HG02759 (cell line): ENCODE data around the gene CLIC2.
A peak's percentile ranks its signal among the peaks of the same experiment; 100 is the strongest.

Source experiments
- ATAC-seq: cut with Tn5 transposase; IDR thresholded peaks from one replicate; pipeline ENCODE4 v1.9.1; 2021; ENCODE audit warnings: mild to moderate bottlenecking, moderate library complexity; ENCODE audit not compliant: unreplicated experiment

The CLIC2 gene

DNA sequence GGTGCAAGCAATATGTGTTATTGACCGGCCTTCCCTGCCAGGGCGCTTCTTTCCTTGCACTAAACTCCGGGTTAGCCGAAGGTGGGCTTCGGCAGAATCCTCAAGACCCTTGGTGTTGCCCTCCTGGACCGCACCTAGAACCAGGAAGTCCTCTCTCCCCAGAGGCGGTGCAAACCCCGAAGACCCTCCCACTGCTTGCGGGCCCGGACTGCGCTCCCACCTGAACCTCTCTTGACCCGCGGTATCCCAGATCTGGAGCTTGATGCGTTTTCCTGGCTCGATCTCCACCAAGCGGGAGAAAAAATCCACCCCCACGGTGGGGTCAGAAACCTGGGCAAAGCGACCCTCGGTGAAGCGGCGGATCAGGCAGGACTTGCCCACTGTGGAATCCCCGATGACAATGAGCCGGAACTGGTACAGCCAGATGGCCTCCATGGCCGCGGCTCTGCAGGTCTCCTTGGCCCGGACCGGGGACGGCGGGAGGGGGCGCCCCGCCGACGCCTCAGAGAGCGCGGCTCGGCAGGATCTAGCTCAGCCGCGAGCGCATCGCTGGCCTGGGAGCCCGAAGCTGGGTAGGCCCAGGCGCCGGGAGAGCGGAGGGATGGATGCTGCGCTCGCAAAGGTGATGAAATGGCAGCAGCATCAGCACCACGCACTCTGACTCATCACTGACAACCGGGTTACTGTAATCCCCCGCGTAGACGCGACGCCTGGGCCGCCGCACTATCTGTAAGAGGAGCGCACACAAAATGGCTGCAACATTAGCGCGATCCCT is 70.4 kb downstream of the CLIC2 start, which contains the start of gene RAB39B:
RAB39B (minus strand) TSS at position 638 of the 775 bp plus-strand sequence; CDS start at position 435, 203 bp downstream.
- ATAC-seq = peak; percentile 92

DNA sequence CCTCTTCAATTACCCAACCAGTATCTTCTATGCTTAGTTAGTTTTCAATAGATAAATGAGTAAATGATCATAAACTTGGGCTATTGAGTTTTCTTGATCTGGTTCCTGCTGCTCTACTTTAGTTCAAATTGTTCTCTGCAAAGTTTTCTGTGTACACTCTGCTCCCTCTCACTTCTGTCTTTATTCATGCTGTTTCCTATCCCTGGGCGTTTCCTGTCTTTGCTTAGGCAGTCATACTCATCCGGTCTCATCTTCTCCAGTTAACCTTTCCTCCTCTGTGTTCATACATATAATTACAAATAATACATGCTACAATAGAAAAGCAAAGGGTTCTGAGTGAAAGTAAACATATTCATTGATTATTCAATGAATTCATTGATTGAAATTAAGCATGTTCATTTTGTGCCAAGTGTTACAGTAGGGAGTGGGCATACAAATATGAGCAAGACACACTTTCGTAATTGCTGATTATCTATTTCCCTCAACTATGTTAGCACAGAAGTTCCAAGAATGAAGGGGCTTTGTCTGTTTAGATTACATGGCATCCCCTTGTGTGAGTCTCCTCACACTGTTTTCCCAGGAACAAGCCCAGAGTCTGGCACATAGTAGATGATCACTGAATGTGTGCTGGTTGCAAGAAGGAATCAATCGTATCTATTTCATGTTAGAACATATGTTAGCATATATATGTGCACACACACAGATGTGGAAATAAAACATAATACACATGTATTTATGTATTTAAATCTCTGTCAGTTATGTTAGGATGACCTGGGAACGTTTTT is 71.3 kb downstream of the CLIC2 start:
- no peak for ATAC-seq

GRCh38 chrX:155259752-155260151 is 74.7 kb downstream of the CLIC2 start:
- ATAC-seq = no peak

DNA sequence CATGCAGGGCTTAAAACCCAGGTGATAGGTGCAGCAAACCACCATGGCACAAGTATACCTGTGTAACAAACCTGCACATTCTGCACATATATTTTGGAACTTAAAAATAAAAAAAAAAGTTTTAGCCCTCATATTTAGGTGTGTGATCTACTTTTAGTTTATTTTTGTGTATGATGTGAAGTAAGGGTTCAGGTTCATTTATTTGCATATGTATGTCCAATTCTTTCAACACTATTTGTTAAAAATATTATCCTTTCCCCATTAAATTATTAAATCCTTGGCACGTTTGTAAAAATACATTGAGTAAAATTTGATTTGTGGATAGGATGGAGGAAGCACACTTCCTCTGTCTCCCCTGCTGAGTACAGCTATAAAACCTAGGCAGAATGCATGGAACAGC is 83.0 kb downstream of the CLIC2 start:
- ATAC-seq = no peak

GRCh38 chrX:155247497-155247896 is 86.9 kb downstream of the CLIC2 start:
- ATAC-seq = no peak

DNA sequence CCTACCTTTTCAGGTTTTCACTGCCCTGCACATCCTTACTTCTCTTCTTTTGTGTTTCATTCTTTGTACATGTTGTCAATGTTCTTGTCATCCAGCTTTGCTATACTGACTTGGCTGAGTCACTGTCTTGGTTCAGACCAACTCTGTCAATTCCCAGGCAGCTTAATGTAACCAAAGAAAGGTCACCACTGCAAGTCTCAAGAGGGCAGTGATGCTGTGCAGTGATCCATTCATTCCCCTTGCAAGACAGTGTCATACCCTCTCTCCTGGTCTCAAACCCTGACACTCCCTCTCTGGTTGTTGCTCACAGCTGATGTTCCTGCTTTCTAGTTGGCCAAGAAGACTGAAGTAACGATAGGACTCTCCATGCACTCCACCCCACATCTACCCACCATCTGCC is 87.7 kb downstream of the CLIC2 start:
- ATAC-seq = no peak

- no peak for ATAC-seq
These were observed 92.1 kb downstream of the CLIC2 start for GRCh38 chrX:155242300-155242699.

DNA sequence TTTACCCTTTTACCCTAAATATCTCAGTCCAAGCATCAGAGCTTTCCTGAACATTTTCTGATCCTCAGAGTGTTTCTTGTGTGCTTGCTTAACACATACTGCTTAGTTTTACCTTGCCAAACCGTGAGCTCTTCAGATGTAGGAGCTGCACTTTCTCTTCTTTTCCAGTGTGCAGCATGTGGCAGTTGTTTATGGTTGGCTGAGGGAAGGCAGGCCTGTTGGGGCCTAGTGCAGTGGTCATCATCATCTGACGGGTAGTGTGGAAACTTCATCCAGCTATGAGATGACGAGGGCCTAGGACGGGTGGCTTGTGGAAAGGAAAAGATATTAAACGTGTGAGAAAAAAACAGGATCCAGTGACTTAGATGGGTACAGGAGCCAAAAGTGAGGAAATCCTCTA is 96.7 kb downstream of the CLIC2 start:
- ATAC-seq = no peak

DNA sequence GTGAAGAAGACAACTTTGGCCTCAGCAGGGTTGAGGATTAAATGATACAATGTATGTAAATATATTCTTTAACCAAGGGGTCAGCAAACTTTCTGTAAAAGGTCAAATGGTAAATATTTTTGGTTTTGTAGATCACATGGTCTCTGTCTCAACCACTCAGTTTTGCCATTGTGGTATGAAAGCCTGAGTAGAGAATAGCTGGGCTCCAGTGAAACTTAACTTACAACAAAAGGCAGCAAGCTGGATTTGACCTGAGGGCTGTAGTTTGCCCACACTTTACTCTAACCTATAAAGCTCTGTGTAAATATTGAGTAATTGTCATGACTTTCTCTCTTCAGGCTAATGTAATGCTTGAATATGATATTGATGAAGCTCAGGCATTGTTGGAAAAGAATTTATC is 98.5 kb downstream of the CLIC2 start:
- no peak for ATAC-seq

- ATAC-seq = peak; percentile 63
These were observed 103.3 kb downstream of the CLIC2 start for GRCh38 chrX:155231163-155231562.
